ENCODE measurements around the gene SPACA9. TPM values are rescaled to one million over a fixed set of nuclear protein-coding genes. Genes with fewer than 3 reads are reported as not detected.

The SPACA9 gene
- total and polyA plus RNA-seq, 10 of the 15 experiments (the other 5 are each of a cell fraction or from before 2014, with no cell fraction given) = 0.68 to 2.9 (median 1.0) TPM

GRCh38 chr9:132939169-132939568 is 60.5 kb downstream of the SPACA9 start:
- WGBS (ENCODE audit: insufficient coverage, insufficient replicate concordance, low lambda C conversion rate, missing lambda C conversion rate) = 100% methylated on average over 1 of the region's 1 CpG
- H3K79me2 ChIP-seq (ENCODE audit: control insufficient read depth, insufficient read depth, low read length) = peaks cover 21% of the 10 kb centered on the region
- intact Hi-C loops (cut with micrococcal nuclease; ENCODE audit: unreplicated experiment) = no loop called here
- H3K4me1 ChIP-seq (ENCODE audit: control insufficient read depth, insufficient read depth, low read length) = peaks cover 10% of the 10 kb centered on the region
- no peaks in the 10 kb centered on the region for H3K9me3 ChIP-seq (replicated peaks; ENCODE audit: control insufficient read depth, insufficient read depth, low read length)
- ATAC-seq = no peak
- H4K20me1 ChIP-seq (ENCODE audit: control insufficient read depth, insufficient read depth) = no peaks in the 10 kb centered on the region
- H3K4me2 ChIP-seq (ENCODE audit: control insufficient read depth, insufficient read depth) = no peak overlapping the region
- no peaks in the 10 kb centered on the region for H3K27me3 ChIP-seq (replicated peaks in 1 of 2; ENCODE audit: control insufficient read depth in 2 of 2, insufficient read depth in 2 of 2, low read length in 1 of 2)
- RAD21 ChIA-PET (ENCODE audit: unreplicated experiment) = no interaction called here
- POLR2A ChIA-PET = no interaction called here
- TF ChIP-seq BACH1 (IDR thresholded peaks at IDR 0.05; ENCODE audit: borderline replicate concordance) (no peak), SRF (IDR thresholded peaks at IDR 0.05; ENCODE audit: low read depth in 2 of 2, low read length in 2 of 2) (no peak), SPI1 (IDR thresholded peaks at IDR 0.05; ENCODE audit: borderline replicate concordance, insufficient read depth, low read depth, low read length) (no peak), CREB1 (IDR thresholded peaks at IDR 0.05; ENCODE audit: low read depth) (no peak), HDAC6 (IDR thresholded peaks at IDR 0.05; ENCODE audit: unreplicated experiment) (no peak), GABPA (IDR thresholded peaks at IDR 0.05; ENCODE audit: low read depth) (no peak)
- TF ChIP-seq, protein P1, sequence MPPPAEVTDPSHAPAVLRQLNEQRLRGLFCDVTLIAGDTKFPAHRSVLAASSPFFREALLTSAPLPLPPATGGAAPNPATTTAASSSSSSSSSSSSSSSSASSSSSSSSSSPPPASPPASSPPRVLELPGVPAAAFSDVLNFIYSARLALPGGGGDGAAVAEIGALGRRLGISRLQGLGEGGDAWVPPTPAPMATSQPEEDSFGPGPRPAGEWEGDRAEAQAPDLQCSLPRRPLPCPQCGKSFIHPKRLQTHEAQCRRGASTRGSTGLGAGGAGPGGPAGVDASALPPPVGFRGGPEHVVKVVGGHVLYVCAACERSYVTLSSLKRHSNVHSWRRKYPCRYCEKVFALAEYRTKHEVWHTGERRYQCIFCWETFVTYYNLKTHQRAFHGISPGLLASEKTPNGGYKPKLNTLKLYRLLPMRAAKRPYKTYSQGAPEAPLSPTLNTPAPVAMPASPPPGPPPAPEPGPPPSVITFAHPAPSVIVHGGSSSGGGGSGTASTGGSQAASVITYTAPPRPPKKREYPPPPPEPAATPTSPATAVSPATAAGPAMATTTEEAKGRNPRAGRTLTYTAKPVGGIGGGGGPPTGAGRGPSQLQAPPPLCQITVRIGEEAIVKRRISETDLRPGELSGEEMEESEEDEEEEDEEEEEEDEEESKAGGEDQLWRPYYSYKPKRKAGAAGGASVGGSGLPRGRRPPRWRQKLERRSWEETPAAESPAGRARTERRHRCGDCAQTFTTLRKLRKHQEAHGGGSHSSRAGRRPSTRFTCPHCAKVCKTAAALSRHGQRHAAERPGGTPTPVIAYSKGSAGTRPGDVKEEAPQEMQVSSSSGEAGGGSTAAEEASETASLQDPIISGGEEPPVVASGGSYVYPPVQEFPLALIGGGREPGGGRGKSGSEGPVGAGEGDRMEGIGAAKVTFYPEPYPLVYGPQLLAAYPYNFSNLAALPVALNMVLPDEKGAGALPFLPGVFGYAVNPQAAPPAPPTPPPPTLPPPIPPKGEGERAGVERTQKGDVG (CRISPR knock-in tag; IDR thresholded peaks at IDR 0.05) = no peak
- no peak for FAIRE-seq
- no peak overlapping the region for H3K9ac ChIP-seq (ENCODE audit: control insufficient read depth, insufficient read depth, low read length)
- H3K27ac ChIP-seq (ENCODE audit: control insufficient read depth, insufficient read depth) = no peak overlapping the region
- SMC1A ChIA-PET (ENCODE audit: uncharacterized antibody, unreplicated experiment) = interaction anchor here (1.2 kb wide), 1 partner anchor 83 kb away, joined by 3 read pairs; no protein-coding TSS in a partner anchor
- no peak overlapping the region for H2AFZ ChIP-seq (ENCODE audit: control insufficient read depth, low read depth, low read length)
- no peak overlapping the region for H3K4me3 ChIP-seq
- in situ Hi-C loops (cut with MboI) = no loop called here
- CTCF ChIA-PET = interaction anchor here (0.9 kb wide), 1 partner anchor 38 kb away, joined by 3 read pairs; no protein-coding TSS in a partner anchor
- peaks cover 0 to 6% of the 10 kb centered on the region in 2 experiments; a peak in 1 of 4 replicates for H3K36me3 ChIP-seq (ENCODE audit: control insufficient read depth in 2 of 2, insufficient read depth in 2 of 2, low read length in 1 of 2)
- no peak for DNase-seq (ENCODE audit: low read depth, low spot score)
- BruUV-seq (replicated peaks) = no TSS peak

Other genes with a start within 250 kb of the SPACA9 start
Only the 7 nearest of the 8 such genes appear.
- 19.9 and 20.2 TPM in 2 replicates for gene DDX31, start 208.9 kb upstream of the SPACA9 start, total RNA-seq (2014; rRNA removed)
- 20.9 and 21.2 TPM in 2 replicates for gene DDX31, start 208.9 kb upstream of the SPACA9 start, total RNA-seq (2014; rRNA removed; fragmentation: Illumina TruSeq; extraction: Trizol)
- gene DDX31, start 208.9 kb upstream of the SPACA9 start, total RNA-seq (2021) = 21.7 and 25.6 TPM in 2 replicates
- gene DDX31, start 208.9 kb upstream of the SPACA9 start, polyA plus RNA-seq (2011; rRNA removed) = 30.3 and 30.8 TPM in 2 replicates
- 22.8 and 23.2 TPM in 2 replicates for gene DDX31, start 208.9 kb upstream of the SPACA9 start, polyA plus RNA-seq (2014; fragmentation: Illumina TruSeq; extraction: Trizol)
- gene DDX31, start 208.9 kb upstream of the SPACA9 start, polyA plus RNA-seq (2014; fragmentation: Nextera tagmentation; extraction: Ambion mirVana) = 10 to 100 TPM; 12.1 to 14.6 TPM
- 21.1 and 23.7 TPM in 2 replicates for gene DDX31, start 208.9 kb upstream of the SPACA9 start, polyA plus RNA-seq (2014; rRNA removed)
- gene DDX31, start 208.9 kb upstream of the SPACA9 start, polyA plus RNA-seq (2016; fragmentation: Nextera tagmentation; extraction: Ambion mirVana) = 10 to 100 TPM; 20.0 to 20.5 TPM
- 15.2 and 16.6 TPM in 2 replicates for gene GTF3C4, start 208.4 kb upstream of the SPACA9 start, total RNA-seq (2014; rRNA removed)
- 10.7 and 11.0 TPM in 2 replicates for gene GTF3C4, start 208.4 kb upstream of the SPACA9 start, total RNA-seq (2014; rRNA removed; fragmentation: Illumina TruSeq; extraction: Trizol)
- 15.9 and 18.9 TPM in 2 replicates for gene GTF3C4, start 208.4 kb upstream of the SPACA9 start, total RNA-seq (2021)
- gene GTF3C4, start 208.4 kb upstream of the SPACA9 start, polyA plus RNA-seq (2011; rRNA removed) = 7.1 and 7.3 TPM in 2 replicates
- gene GTF3C4, start 208.4 kb upstream of the SPACA9 start, polyA plus RNA-seq (2014; fragmentation: Illumina TruSeq; extraction: Trizol) = 14.3 and 15.7 TPM in 2 replicates
- gene GTF3C4, start 208.4 kb upstream of the SPACA9 start, polyA plus RNA-seq (2014; fragmentation: Nextera tagmentation; extraction: Ambion mirVana) = 1 to 10 TPM; 3.2 to 5.1 TPM
- gene GTF3C4, start 208.4 kb upstream of the SPACA9 start, polyA plus RNA-seq (2014; rRNA removed) = 8.1 and 8.9 TPM in 2 replicates
- gene GTF3C4, start 208.4 kb upstream of the SPACA9 start, polyA plus RNA-seq (2016; fragmentation: Nextera tagmentation; extraction: Ambion mirVana) = 1 to 10 TPM; 7.3 to 7.5 TPM
- not detected in 2 replicates for gene AK8, start 614 bp upstream of the SPACA9 start, total RNA-seq (2014; rRNA removed)
- gene AK8, start 614 bp upstream of the SPACA9 start, total RNA-seq (2014; rRNA removed; fragmentation: Illumina TruSeq; extraction: Trizol) = not detected in 2 replicates
- gene AK8, start 614 bp upstream of the SPACA9 start, total RNA-seq (2021) = not detected in 2 replicates
- 0.09 and 0.12 TPM in 2 replicates for gene AK8, start 614 bp upstream of the SPACA9 start, polyA plus RNA-seq (2011; rRNA removed)
- gene AK8, start 614 bp upstream of the SPACA9 start, polyA plus RNA-seq (2014; fragmentation: Illumina TruSeq; extraction: Trizol) = 0.03 TPM in 1 of 2 replicates, not detected in the other
- not detected for gene AK8, start 614 bp upstream of the SPACA9 start, polyA plus RNA-seq (2014; fragmentation: Nextera tagmentation; extraction: Ambion mirVana)
- 0.04 TPM in 1 of 2 replicates, not detected in the other for gene AK8, start 614 bp upstream of the SPACA9 start, polyA plus RNA-seq (2014; rRNA removed)
- gene AK8, start 614 bp upstream of the SPACA9 start, polyA plus RNA-seq (2016; fragmentation: Nextera tagmentation; extraction: Ambion mirVana) = under 1 TPM; 0.06 to 0.08 TPM
- gene TSC1, start 65.7 kb downstream of the SPACA9 start, total RNA-seq (2014; rRNA removed) = 15.6 and 16.0 TPM in 2 replicates
- 14.3 and 15.8 TPM in 2 replicates for gene TSC1, start 65.7 kb downstream of the SPACA9 start, total RNA-seq (2014; rRNA removed; fragmentation: Illumina TruSeq; extraction: Trizol)
- 24.1 and 25.4 TPM in 2 replicates for gene TSC1, start 65.7 kb downstream of the SPACA9 start, total RNA-seq (2021)
- 37.6 and 48.0 TPM in 2 replicates for gene TSC1, start 65.7 kb downstream of the SPACA9 start, polyA plus RNA-seq (2011; rRNA removed)
- gene TSC1, start 65.7 kb downstream of the SPACA9 start, polyA plus RNA-seq (2014; fragmentation: Illumina TruSeq; extraction: Trizol) = 21.2 and 26.3 TPM in 2 replicates
- gene TSC1, start 65.7 kb downstream of the SPACA9 start, polyA plus RNA-seq (2014; fragmentation: Nextera tagmentation; extraction: Ambion mirVana) = 1 to 10 TPM; 4.0 to 4.6 TPM
- gene TSC1, start 65.7 kb downstream of the SPACA9 start, polyA plus RNA-seq (2014; rRNA removed) = 13.2 and 14.3 TPM in 2 replicates
- gene TSC1, start 65.7 kb downstream of the SPACA9 start, polyA plus RNA-seq (2016; fragmentation: Nextera tagmentation; extraction: Ambion mirVana) = 10 to 100 TPM; 14.0 to 16.6 TPM
- not detected in 2 replicates for gene GFI1B, start 99.8 kb downstream of the SPACA9 start, total RNA-seq (2014; rRNA removed)
- gene GFI1B, start 99.8 kb downstream of the SPACA9 start, total RNA-seq (2014; rRNA removed; fragmentation: Illumina TruSeq; extraction: Trizol) = not detected in 2 replicates
- not detected in 2 replicates for gene GFI1B, start 99.8 kb downstream of the SPACA9 start, total RNA-seq (2021)
- 0.11 and 0.29 TPM in 2 replicates for gene GFI1B, start 99.8 kb downstream of the SPACA9 start, polyA plus RNA-seq (2011; rRNA removed)
- 0.04 TPM in 1 of 2 replicates, not detected in the other for gene GFI1B, start 99.8 kb downstream of the SPACA9 start, polyA plus RNA-seq (2014; fragmentation: Illumina TruSeq; extraction: Trizol)
- not detected for gene GFI1B, start 99.8 kb downstream of the SPACA9 start, polyA plus RNA-seq (2014; fragmentation: Nextera tagmentation; extraction: Ambion mirVana)
- not detected in 2 replicates for gene GFI1B, start 99.8 kb downstream of the SPACA9 start, polyA plus RNA-seq (2014; rRNA removed)
- gene GFI1B, start 99.8 kb downstream of the SPACA9 start, polyA plus RNA-seq (2016; fragmentation: Nextera tagmentation; extraction: Ambion mirVana) = under 1 TPM in 1 of 2 experiments, not detected in 1; 0.05 TPM
- 72.8 and 73.3 TPM in 2 replicates for gene GTF3C5, start 152.1 kb downstream of the SPACA9 start, total RNA-seq (2014; rRNA removed)
- gene GTF3C5, start 152.1 kb downstream of the SPACA9 start, total RNA-seq (2014; rRNA removed; fragmentation: Illumina TruSeq; extraction: Trizol) = 46.5 and 49.3 TPM in 2 replicates
- gene GTF3C5, start 152.1 kb downstream of the SPACA9 start, total RNA-seq (2021) = 59.3 and 68.2 TPM in 2 replicates
- gene GTF3C5, start 152.1 kb downstream of the SPACA9 start, polyA plus RNA-seq (2011; rRNA removed) = 49.9 and 78.8 TPM in 2 replicates
- 33.8 and 52.0 TPM in 2 replicates for gene GTF3C5, start 152.1 kb downstream of the SPACA9 start, polyA plus RNA-seq (2014; fragmentation: Illumina TruSeq; extraction: Trizol)
- 1 to 10 TPM; 2.2 to 6.9 TPM for gene GTF3C5, start 152.1 kb downstream of the SPACA9 start, polyA plus RNA-seq (2014; fragmentation: Nextera tagmentation; extraction: Ambion mirVana)
- 69.2 and 69.4 TPM in 2 replicates for gene GTF3C5, start 152.1 kb downstream of the SPACA9 start, polyA plus RNA-seq (2014; rRNA removed)
- gene GTF3C5, start 152.1 kb downstream of the SPACA9 start, polyA plus RNA-seq (2016; fragmentation: Nextera tagmentation; extraction: Ambion mirVana) = 10 to 100 TPM; 75.6 to 81.1 TPM
- gene CEL, start 183.1 kb downstream of the SPACA9 start, total RNA-seq (2014; rRNA removed) = 0.23 and 0.27 TPM in 2 replicates
- gene CEL, start 183.1 kb downstream of the SPACA9 start, total RNA-seq (2014; rRNA removed; fragmentation: Illumina TruSeq; extraction: Trizol) = 0.36 and 0.41 TPM in 2 replicates
- gene CEL, start 183.1 kb downstream of the SPACA9 start, total RNA-seq (2021) = 4.1 and 4.6 TPM in 2 replicates
- gene CEL, start 183.1 kb downstream of the SPACA9 start, polyA plus RNA-seq (2011; rRNA removed) = 0.04 and 0.15 TPM in 2 replicates
- 0.25 and 0.51 TPM in 2 replicates for gene CEL, start 183.1 kb downstream of the SPACA9 start, polyA plus RNA-seq (2014; fragmentation: Illumina TruSeq; extraction: Trizol)
- not detected for gene CEL, start 183.1 kb downstream of the SPACA9 start, polyA plus RNA-seq (2014; fragmentation: Nextera tagmentation; extraction: Ambion mirVana)
- 0.80 and 1.2 TPM in 2 replicates for gene CEL, start 183.1 kb downstream of the SPACA9 start, polyA plus RNA-seq (2014; rRNA removed)
- under 1 TPM; 0.05 to 0.15 TPM for gene CEL, start 183.1 kb downstream of the SPACA9 start, polyA plus RNA-seq (2016; fragmentation: Nextera tagmentation; extraction: Ambion mirVana)

All from GM12878 (cell line).